Measurements from ENCODE around the gene RNF181.

RNF181 gene

GRCh38 chr2:85547859-85548607, 47.5 kb upstream of the RNF181 start:
- no peak overlapping the region for H3K4me2 ChIP-seq (ENCODE audit: low read depth, low read length)
- no peak overlapping the region for H3K4me3 ChIP-seq (ENCODE audit: low read length)
- no peak overlapping the region for H2AFZ ChIP-seq (ENCODE audit: low read length)
- DNase-seq: no peak
- H3K9me3 ChIP-seq (replicated peaks; ENCODE audit: insufficient read depth, low read length): no peaks in the 10 kb centered on the region
- no peak overlapping the region for H3K27ac ChIP-seq (ENCODE audit: low read length)
- no peaks in the 10 kb centered on the region for H3K4me1 ChIP-seq (ENCODE audit: low read length)
- no peak for TF ChIP-seq CTCF (IDR thresholded peaks at IDR 0.05; ENCODE audit: low read length)
- TF ChIP-seq EZH2 (optimal IDR thresholded peaks at IDR 0.05; ENCODE audit: low read depth, low read length): no peak
- TF ChIP-seq EZH2phosphoT487 (IDR thresholded peaks at IDR 0.05; ENCODE audit: low read length): no peak
- no peaks in the 10 kb centered on the region for H3K27me3 ChIP-seq (replicated peaks; ENCODE audit: insufficient read depth, low read length)
- peaks cover 3% of the 10 kb centered on the region for H3K79me2 ChIP-seq (ENCODE audit: low read length)
- H3F3A ChIP-seq (ENCODE audit: insufficient read depth, low read length): peaks cover 44% of the 10 kb centered on the region
- H4K20me1 ChIP-seq (ENCODE audit: insufficient read depth, low read length): peaks cover 5% of the 10 kb centered on the region; the same call in 1 of the 2 replicates
- no peak overlapping the region for H3K9ac ChIP-seq (ENCODE audit: low read length)
- peaks cover 3% of the 10 kb centered on the region for H3K36me3 ChIP-seq (replicated peaks; ENCODE audit: insufficient read depth, low read length)
- H3K9me2 ChIP-seq (replicated peaks; ENCODE audit: insufficient read depth, low read length): no peaks in the 10 kb centered on the region

- no peaks in the 10 kb centered on the region for H3K9me2 ChIP-seq (replicated peaks; ENCODE audit: insufficient read depth, low read length)
- no peak overlapping the region for H3K4me2 ChIP-seq (ENCODE audit: low read depth, low read length)
- TF ChIP-seq EZH2 (optimal IDR thresholded peaks at IDR 0.05; ENCODE audit: low read depth, low read length) (no peak), CTCF (IDR thresholded peaks at IDR 0.05; ENCODE audit: low read length) (no peak)
- H4K20me1 ChIP-seq (ENCODE audit: insufficient read depth, low read length): peaks cover 3% of the 10 kb centered on the region; the same call in 1 of the 2 replicates
- no peak overlapping the region for H3K27ac ChIP-seq (ENCODE audit: low read length)
- H3K79me2 ChIP-seq (ENCODE audit: low read length): no peaks in the 10 kb centered on the region
- H2AFZ ChIP-seq (ENCODE audit: low read length): no peak overlapping the region
- DNase-seq: no peak
- H3K4me1 ChIP-seq (ENCODE audit: low read length): no peaks in the 10 kb centered on the region
- no peak overlapping the region for H3K9ac ChIP-seq (ENCODE audit: low read length)
- H3K36me3 ChIP-seq (replicated peaks; ENCODE audit: insufficient read depth, low read length): no peaks in the 10 kb centered on the region; the same call in 1 of the 2 replicates
- peaks cover 41% of the 10 kb centered on the region for H3F3A ChIP-seq (ENCODE audit: insufficient read depth, low read length)
- H3K9me3 ChIP-seq (replicated peaks; ENCODE audit: insufficient read depth, low read length): no peaks in the 10 kb centered on the region
- no peak overlapping the region for H3K4me3 ChIP-seq (ENCODE audit: low read length)
- no peaks in the 10 kb centered on the region for H3K27me3 ChIP-seq (replicated peaks; ENCODE audit: insufficient read depth, low read length)
Measured at GRCh38 chr2:85548608-85548900, 47.0 kb upstream of the RNF181 start.

GRCh38 chr2:85549095-85549494, 46.5 kb upstream of the RNF181 start:
- no peaks in the 10 kb centered on the region for H3K9me2 ChIP-seq (replicated peaks; ENCODE audit: insufficient read depth, low read length)
- peaks cover 3% of the 10 kb centered on the region; the same call in 1 of the 2 replicates for H4K20me1 ChIP-seq (ENCODE audit: insufficient read depth, low read length)
- no peak overlapping the region for H3K4me2 ChIP-seq (ENCODE audit: low read depth, low read length)
- H3F3A ChIP-seq (ENCODE audit: insufficient read depth, low read length): peaks cover 41% of the 10 kb centered on the region
- H3K27me3 ChIP-seq (replicated peaks; ENCODE audit: insufficient read depth, low read length): no peaks in the 10 kb centered on the region
- no peak for TF ChIP-seq EZH2 (optimal IDR thresholded peaks at IDR 0.05; ENCODE audit: low read depth, low read length)
- no peak for TF ChIP-seq CTCF (IDR thresholded peaks at IDR 0.05; ENCODE audit: low read length)
- TF ChIP-seq EZH2phosphoT487 (IDR thresholded peaks at IDR 0.05; ENCODE audit: low read length): no peak
- no peaks in the 10 kb centered on the region for H3K9me3 ChIP-seq (replicated peaks; ENCODE audit: insufficient read depth, low read length)
- no peak overlapping the region for H2AFZ ChIP-seq (ENCODE audit: low read length)
- no peak for DNase-seq
- H3K4me1 ChIP-seq (ENCODE audit: low read length): no peaks in the 10 kb centered on the region
- no peak overlapping the region for H3K4me3 ChIP-seq (ENCODE audit: low read length)
- H3K9ac ChIP-seq (ENCODE audit: low read length): no peak overlapping the region
- H3K79me2 ChIP-seq (ENCODE audit: low read length): no peaks in the 10 kb centered on the region
- no peak overlapping the region for H3K27ac ChIP-seq (ENCODE audit: low read length)
- H3K36me3 ChIP-seq (replicated peaks; ENCODE audit: insufficient read depth, low read length): no peaks in the 10 kb centered on the region; the same call in 1 of the 2 replicates

Data from MM.1S (cell line).